Parathyroid adenoma (tissue), 2 donors: ENCODE results near the gene DYNLL1.
A peak's percentile ranks its signal among the peaks of the same experiment; 100 is the strongest.

Experiments
- H2AFZ ChIP-seq: fragments of 300-600 bp; sonication (generic); one replicate; pipeline ENCODE4 v1.7.0; 2017; ENCODE audit warnings: antibody characterized with exemption, mild to moderate bottlenecking
- H3K27ac ChIP-seq: fragments of 300-600 bp; sonication (generic); one replicate; pipeline ENCODE4 v1.7.0; 2017
- H3K27me3 ChIP-seq: fragments of 300-600 bp; sonication (generic); one replicate; pipeline ENCODE4 v1.7.0; 2017; ENCODE audit warnings: low read length; ENCODE audit not compliant: control insufficient read depth, insufficient read depth
- H3K36me3 ChIP-seq: fragments of 300-600 bp; sonication (generic); one replicate; pipeline ENCODE4 v1.7.0; 2017; ENCODE audit warnings: low read length; ENCODE audit not compliant: control insufficient read depth, insufficient read depth
- H3K4me1 ChIP-seq: fragments of 300-600 bp; sonication (generic); one replicate; pipeline ENCODE4 v1.7.0; 2017; ENCODE audit warnings: control low read depth
- H3K4me2 ChIP-seq: fragments of 300-600 bp; sonication (generic); one replicate; pipeline ENCODE4 v1.7.0; 2017; ENCODE audit warnings: low read length
- H3K4me3 ChIP-seq: fragments of 300-600 bp; sonication (generic); one replicate; pipeline ENCODE4 v1.7.0; 2017; ENCODE audit warnings: low read depth, low read length
- H3K79me2 ChIP-seq: fragments of 300-600 bp; sonication (generic); one replicate; pipeline ENCODE4 v1.7.0; 2017; ENCODE audit warnings: control low read depth
- H3K9ac ChIP-seq: fragments of 300-600 bp; sonication (generic); one replicate; pipeline ENCODE4 v1.7.0; 2017; ENCODE audit warnings: mild to moderate bottlenecking
- H3K9me3 ChIP-seq: fragments of 300-600 bp; sonication (generic); one replicate; pipeline ENCODE4 v1.7.0; 2017; ENCODE audit warnings: low read length; ENCODE audit not compliant: control insufficient read depth
- CTCF ChIP-seq: fragments of 300-600 bp; sonication (generic); IDR thresholded peaks from one replicate; pipeline ENCODE4 v1.7.0; 2017; ENCODE audit warnings: antibody characterized with exemption, mild to moderate bottlenecking
- donor health status: primary hyperparathyroidism.

Gene DYNLL1

GRCh38 chr12:120488057-120488640 lies 7.8 kb upstream of the DYNLL1 start:
- H3K36me3 ChIP-seq, result no peaks in the 10 kb centered on the region
- H3K4me3 ChIP-seq, result no peak overlapping the region
- H2AFZ ChIP-seq, result no peak overlapping the region
- TF ChIP-seq CTCF, result no peak
- no peaks in the 10 kb centered on the region for H3K4me1 ChIP-seq
- H3K4me2 ChIP-seq, result no peak overlapping the region
- no peak overlapping the region for H3K27ac ChIP-seq
- H3K79me2 ChIP-seq, result no peaks in the 10 kb centered on the region
- no peaks in the 10 kb centered on the region for H3K27me3 ChIP-seq
- H3K9me3 ChIP-seq, result no peaks in the 10 kb centered on the region
- no peak overlapping the region for H3K9ac ChIP-seq

- Histone ChIP-seq H3K27me3 (no peaks in the 10 kb centered on the region), H3K9ac (no peak overlapping the region), H3K27ac (no peak overlapping the region), H3K4me3 (no peak overlapping the region), H3K4me1 (no peaks in the 10 kb centered on the region), H2AFZ (no peak overlapping the region), H3K36me3 (no peaks in the 10 kb centered on the region), H3K9me3 (no peaks in the 10 kb centered on the region), H3K79me2 (no peaks in the 10 kb centered on the region), H3K4me2 (no peak overlapping the region)
- TF ChIP-seq CTCF, result no peak
These were observed 6.9 kb upstream of the DYNLL1 start for GRCh38 chr12:120489018-120489417.

- no peak overlapping the region for H3K27ac ChIP-seq
- TF ChIP-seq CTCF, result no peak
- H3K9ac ChIP-seq, result no peak overlapping the region
- no peaks in the 10 kb centered on the region for H3K9me3 ChIP-seq
- no peak overlapping the region for H3K4me2 ChIP-seq
- no peaks in the 10 kb centered on the region for H3K27me3 ChIP-seq
- H3K4me3 ChIP-seq, result no peak overlapping the region
- no peak overlapping the region for H2AFZ ChIP-seq
- H3K79me2 ChIP-seq, result no peaks in the 10 kb centered on the region
- no peaks in the 10 kb centered on the region for H3K36me3 ChIP-seq
- no peaks in the 10 kb centered on the region for H3K4me1 ChIP-seq
These were observed 5.6 kb upstream of the DYNLL1 start for GRCh38 chr12:120490325-120490724.

GRCh38 chr12:120490833-120491512 lies 4.9 kb upstream of the DYNLL1 start:
- no peaks in the 10 kb centered on the region for H3K27me3 ChIP-seq
- no peak overlapping the region for H2AFZ ChIP-seq
- H3K4me3 ChIP-seq, result no peak overlapping the region
- H3K9ac ChIP-seq, result no peak overlapping the region
- H3K4me1 ChIP-seq, result no peaks in the 10 kb centered on the region
- no peak for TF ChIP-seq CTCF
- H3K79me2 ChIP-seq, result no peaks in the 10 kb centered on the region
- H3K36me3 ChIP-seq, result no peaks in the 10 kb centered on the region
- H3K9me3 ChIP-seq, result no peaks in the 10 kb centered on the region
- no peak overlapping the region for H3K4me2 ChIP-seq
- H3K27ac ChIP-seq, result no peak overlapping the region

- no peak overlapping the region for H3K9ac ChIP-seq
- H2AFZ ChIP-seq, result peak overlapping the region; percentile 81
- H3K27me3 ChIP-seq, result no peaks in the 10 kb centered on the region
- no peaks in the 10 kb centered on the region for H3K9me3 ChIP-seq
- no peaks in the 10 kb centered on the region for H3K4me1 ChIP-seq
- no peaks in the 10 kb centered on the region for H3K36me3 ChIP-seq
- peak overlapping the region; percentile 38 for H3K27ac ChIP-seq
- peak overlapping the region; percentile 89 for H3K4me3 ChIP-seq
- H3K4me2 ChIP-seq, result peak overlapping the region; percentile 78
- no peak for TF ChIP-seq CTCF
- H3K79me2 ChIP-seq, result no peaks in the 10 kb centered on the region
These were observed 655 bp upstream of the DYNLL1 start for GRCh38 chr12:120495186-120495730.
